WTC11 (cell line): Measurements from ENCODE around the gene ROS1. TPM values are rescaled to one million over a fixed set of nuclear protein-coding genes. Genes with fewer than 3 reads are reported as not detected.

ENCODE experiments used
- ATAC-seq: fragments of 200-7000 bp; cut with Tn5 transposase; 2 replicates; pipeline ENCODE4 v1.10.0; 2021; ENCODE audit warnings: mild to moderate bottlenecking, moderate library complexity
- Bru-seq: library from RNA; stranded (reverse); fragments of 400-500 nt; gene quantifications from one replicate; lab custom pipeline; 2021; lab: Mats Ljungman, UMichigan
- CTCF ChIA-PET: fragments of 300-600 bp; sonication (Branson Sonifier 250); formaldehyde crosslinking; loops from one replicate; lab custom pipeline; 2021; ENCODE audit warnings: antibody characterized with exemption; lab: Charles Lee
- POLR2A ChIA-PET: fragments of 350-600 bp; sonication (Branson Sonifier 250); formaldehyde crosslinking; loops from one replicate; lab custom pipeline; 2021; ENCODE audit warnings: antibody characterized with exemption; lab: Charles Lee
- DNase-seq: peaks from one replicate; pipeline ENCODE4 v3.0.0; 2021; ENCODE audit warnings: low spot score
- H3K27ac Mint-ChIP-seq: 2 replicates; pipeline ENCODE4 v1.8.0; 2021; ENCODE audit warnings: mixed read lengths
- H3K27me3 Mint-ChIP-seq: 2 replicates; pipeline ENCODE4 v1.8.0; 2021; ENCODE audit warnings: low read depth, mild to moderate bottlenecking, moderate library complexity, mixed read lengths
- H3K36me3 Mint-ChIP-seq: 2 replicates; pipeline ENCODE4 v1.8.0; 2021; ENCODE audit warnings: mixed read lengths
- H3K4me1 Mint-ChIP-seq: 2 replicates; pipeline ENCODE4 v1.8.0; 2022; ENCODE audit warnings: mixed read lengths
- H3K4me3 Mint-ChIP-seq: 2 replicates; pipeline ENCODE4 v1.8.0; 2021; ENCODE audit warnings: mild to moderate bottlenecking, moderate library complexity, mixed read lengths
- H3K9me3 Mint-ChIP-seq: 2 replicates; pipeline ENCODE4 v1.8.0; 2021; ENCODE audit warnings: mixed read lengths
- CBFB ChIP-seq: sonication (generic); formaldehyde crosslinking; IDR thresholded peaks from 2 replicates; pipeline ENCODE4 v1.8.1; 2022; ENCODE audit warnings: mild to moderate bottlenecking, low read depth, missing genetic modification reagents
- EMX1 ChIP-seq: fragments of 250-450 bp; sonication (Bioruptor Pico); IDR thresholded peaks from 2 replicates; pipeline ENCODE4 v1.8.0; 2021; ENCODE audit warnings: mild to moderate bottlenecking
- ESRRA ChIP-seq: sonication (generic); formaldehyde crosslinking; IDR thresholded peaks from 2 replicates; pipeline ENCODE4 v1.8.1; 2022; ENCODE audit warnings: mild to moderate bottlenecking, missing genetic modification reagents, borderline replicate concordance
- FOXJ3 ChIP-seq: sonication (generic); formaldehyde crosslinking; IDR thresholded peaks from 2 replicates; pipeline ENCODE4 v1.9.0; 2021; ENCODE audit warnings: missing genetic modification reagents, mild to moderate bottlenecking, borderline replicate concordance
- GABPB1 ChIP-seq: sonication (generic); formaldehyde crosslinking; IDR thresholded peaks from 2 replicates; pipeline ENCODE4 v1.8.1; 2023; ENCODE audit warnings: mild to moderate bottlenecking, missing genetic modification reagents
- MYBL2 ChIP-seq: sonication (generic); formaldehyde crosslinking; IDR thresholded peaks from 2 replicates; pipeline ENCODE4 v1.8.1; 2023; ENCODE audit warnings: mild to moderate bottlenecking, moderate library complexity, missing genetic modification reagents
- NFE2L1 ChIP-seq: sonication (generic); formaldehyde crosslinking; IDR thresholded peaks from 2 replicates; pipeline ENCODE4 v1.8.1; 2023; ENCODE audit warnings: missing genetic modification reagents
- TEAD1 ChIP-seq: sonication (generic); formaldehyde crosslinking; IDR thresholded peaks from 2 replicates; pipeline ENCODE4 v1.8.0; 2022; ENCODE audit warnings: mild to moderate bottlenecking, missing genetic modification reagents
- ZBTB21 ChIP-seq: sonication (generic); formaldehyde crosslinking; IDR thresholded peaks from 2 replicates; pipeline ENCODE4 v1.8.1; 2023; ENCODE audit warnings: mild to moderate bottlenecking, missing genetic modification reagents, borderline replicate concordance
- ZNF317 ChIP-seq: sonication (generic); formaldehyde crosslinking; IDR thresholded peaks from 2 replicates; pipeline ENCODE4 v1.8.1; 2023; ENCODE audit warnings: low read depth, mild to moderate bottlenecking, moderate library complexity, missing genetic modification reagents, borderline replicate concordance
- ZNF416 ChIP-seq: fragments of 250-450 bp; sonication (Bioruptor Pico); IDR thresholded peaks from 2 replicates; pipeline ENCODE4 v1.9.0; 2021; ENCODE audit warnings: mild to moderate bottlenecking, inconsistent platforms
- long read RNA-seq, 3 experiments: library from RNA in 1 of 3; library from capped mRNA in 1 of 3; library from polyadenylated mRNA in 1 of 3; unstranded in 2 of 3; stranded (forward) in 1 of 3; transcript quantifications; one replicate each; pipeline ENCODE4 v2.0.0, GENCODE V29; 2021
- total RNA-seq: library from RNA; stranded (reverse); gene quantifications from 3 replicates; pipeline ENCODE4 v1.2.3, GENCODE V29; 2021
- TF ChIP-seq, protein P1 (sequence below): sonication (generic); formaldehyde crosslinking; IDR thresholded peaks from 2 replicates; pipeline ENCODE4 v1.8.1; 2022; ENCODE audit warnings: low read depth, mild to moderate bottlenecking, moderate library complexity, missing genetic modification reagents, borderline replicate concordance
- TF ChIP-seq, protein P2 (sequence below): fragments of 250-450 bp; sonication (Bioruptor Pico); IDR thresholded peaks from 2 replicates; pipeline ENCODE4 v1.9.0; 2021; ENCODE audit warnings: mild to moderate bottlenecking, borderline replicate concordance
- TF ChIP-seq, protein P3 (sequence below): sonication (generic); formaldehyde crosslinking; IDR thresholded peaks from 2 replicates; pipeline ENCODE4 v1.8.0; 2022; ENCODE audit warnings: missing genetic modification reagents
- TF ChIP-seq, protein P4 (sequence below): sonication (generic); formaldehyde crosslinking; IDR thresholded peaks from 2 replicates; pipeline ENCODE4 v1.8.1; 2023; ENCODE audit warnings: mild to moderate bottlenecking, missing genetic modification reagents, borderline replicate concordance
- TF ChIP-seq, protein P5 (sequence below): fragments of 250-450 bp; sonication (Bioruptor Pico); IDR thresholded peaks from 2 replicates; pipeline ENCODE4 v1.9.0; 2021; ENCODE audit warnings: mild to moderate bottlenecking

ROS1 gene
- 0.02 to 0.05 TPM (median 0.05 TPM) in 3 replicates for total RNA-seq
- Bru-seq, nascent RNA, result not detected
- long read RNA-seq, experiment 1, result 0 reads
- long read RNA-seq, experiment 2, result 0 reads
- long read RNA-seq, experiment 3, result 0 reads

DNA sequence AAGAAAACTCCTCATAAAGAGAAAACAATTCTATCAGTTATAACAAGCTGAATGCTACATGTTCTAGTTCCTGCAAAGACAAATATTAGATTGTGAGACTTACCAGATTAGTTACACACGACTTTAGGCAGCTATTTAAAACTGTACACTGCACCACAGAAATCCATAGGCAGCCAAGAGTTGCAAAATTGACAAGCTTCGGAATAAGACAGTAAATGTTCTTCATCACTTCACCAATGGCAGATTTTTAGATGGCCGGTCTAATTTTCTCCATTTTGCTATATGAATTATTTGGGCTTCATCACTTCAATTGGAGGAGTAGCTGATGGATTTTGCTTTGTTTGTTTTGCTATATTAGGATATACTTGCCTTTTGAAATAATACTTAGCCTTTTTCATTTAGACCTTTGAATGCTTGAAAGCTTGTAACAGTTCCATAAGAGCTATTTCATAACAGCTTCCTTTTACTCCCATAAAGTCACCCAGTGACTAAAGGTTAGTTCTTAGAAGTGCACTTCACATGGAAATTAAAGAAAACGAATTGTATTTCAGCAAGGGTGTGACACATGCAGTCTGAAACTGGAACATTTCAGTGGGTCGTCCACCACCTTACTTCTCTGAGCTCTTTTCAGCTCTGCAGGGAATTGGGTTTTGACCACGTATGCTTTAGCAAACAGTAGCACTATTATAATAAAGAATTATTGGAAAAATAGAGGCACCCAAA lies at the start of gene ROS1:
ROS1 (minus strand) TSS at position 512 of the 723 bp plus-strand sequence; CDS start at position 226, 286 bp downstream.
- H3K27me3 Mint-ChIP-seq, result no peaks in the 10 kb centered on the region; the same call in 1 of the 2 replicates
- ChIA-PET POLR2A (interaction anchor here (0.5 kb wide), 1 partner anchor 70 kb away, joined by 4 read pairs; no protein-coding TSS in a partner anchor), CTCF (interaction anchor here (1.0 to 1.2 kb wide), 2 partner anchors 26 to 351 kb away, joined by 3 to 4 read pairs; no protein-coding TSS in a partner anchor)
- DNase-seq (no peak), ATAC-seq (no peak)
- H3K4me3 Mint-ChIP-seq, result no peak within 1 kb of the TSS
- TF ChIP-seq, protein P1, sequence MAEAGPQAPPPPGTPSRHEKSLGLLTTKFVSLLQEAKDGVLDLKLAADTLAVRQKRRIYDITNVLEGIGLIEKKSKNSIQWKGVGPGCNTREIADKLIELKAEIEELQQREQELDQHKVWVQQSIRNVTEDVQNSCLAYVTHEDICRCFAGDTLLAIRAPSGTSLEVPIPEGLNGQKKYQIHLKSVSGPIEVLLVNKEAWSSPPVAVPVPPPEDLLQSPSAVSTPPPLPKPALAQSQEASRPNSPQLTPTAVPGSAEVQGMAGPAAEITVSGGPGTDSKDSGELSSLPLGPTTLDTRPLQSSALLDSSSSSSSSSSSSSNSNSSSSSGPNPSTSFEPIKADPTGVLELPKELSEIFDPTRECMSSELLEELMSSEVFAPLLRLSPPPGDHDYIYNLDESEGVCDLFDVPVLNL, result no peak
- TF ChIP-seq, protein P2, sequence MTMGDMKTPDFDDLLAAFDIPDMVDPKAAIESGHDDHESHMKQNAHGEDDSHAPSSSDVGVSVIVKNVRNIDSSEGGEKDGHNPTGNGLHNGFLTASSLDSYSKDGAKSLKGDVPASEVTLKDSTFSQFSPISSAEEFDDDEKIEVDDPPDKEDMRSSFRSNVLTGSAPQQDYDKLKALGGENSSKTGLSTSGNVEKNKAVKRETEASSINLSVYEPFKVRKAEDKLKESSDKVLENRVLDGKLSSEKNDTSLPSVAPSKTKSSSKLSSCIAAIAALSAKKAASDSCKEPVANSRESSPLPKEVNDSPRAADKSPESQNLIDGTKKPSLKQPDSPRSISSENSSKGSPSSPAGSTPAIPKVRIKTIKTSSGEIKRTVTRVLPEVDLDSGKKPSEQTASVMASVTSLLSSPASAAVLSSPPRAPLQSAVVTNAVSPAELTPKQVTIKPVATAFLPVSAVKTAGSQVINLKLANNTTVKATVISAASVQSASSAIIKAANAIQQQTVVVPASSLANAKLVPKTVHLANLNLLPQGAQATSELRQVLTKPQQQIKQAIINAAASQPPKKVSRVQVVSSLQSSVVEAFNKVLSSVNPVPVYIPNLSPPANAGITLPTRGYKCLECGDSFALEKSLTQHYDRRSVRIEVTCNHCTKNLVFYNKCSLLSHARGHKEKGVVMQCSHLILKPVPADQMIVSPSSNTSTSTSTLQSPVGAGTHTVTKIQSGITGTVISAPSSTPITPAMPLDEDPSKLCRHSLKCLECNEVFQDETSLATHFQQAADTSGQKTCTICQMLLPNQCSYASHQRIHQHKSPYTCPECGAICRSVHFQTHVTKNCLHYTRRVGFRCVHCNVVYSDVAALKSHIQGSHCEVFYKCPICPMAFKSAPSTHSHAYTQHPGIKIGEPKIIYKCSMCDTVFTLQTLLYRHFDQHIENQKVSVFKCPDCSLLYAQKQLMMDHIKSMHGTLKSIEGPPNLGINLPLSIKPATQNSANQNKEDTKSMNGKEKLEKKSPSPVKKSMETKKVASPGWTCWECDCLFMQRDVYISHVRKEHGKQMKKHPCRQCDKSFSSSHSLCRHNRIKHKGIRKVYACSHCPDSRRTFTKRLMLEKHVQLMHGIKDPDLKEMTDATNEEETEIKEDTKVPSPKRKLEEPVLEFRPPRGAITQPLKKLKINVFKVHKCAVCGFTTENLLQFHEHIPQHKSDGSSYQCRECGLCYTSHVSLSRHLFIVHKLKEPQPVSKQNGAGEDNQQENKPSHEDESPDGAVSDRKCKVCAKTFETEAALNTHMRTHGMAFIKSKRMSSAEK (CRISPR knock-in tag), result no peak
- TF ChIP-seq FOXJ3, result no peak
- TF ChIP-seq ZNF416 (CRISPR knock-in tag), result no peak
- TF ChIP-seq MYBL2 (CRISPR knock-in tag), result no peak
- TF ChIP-seq, protein P3, sequence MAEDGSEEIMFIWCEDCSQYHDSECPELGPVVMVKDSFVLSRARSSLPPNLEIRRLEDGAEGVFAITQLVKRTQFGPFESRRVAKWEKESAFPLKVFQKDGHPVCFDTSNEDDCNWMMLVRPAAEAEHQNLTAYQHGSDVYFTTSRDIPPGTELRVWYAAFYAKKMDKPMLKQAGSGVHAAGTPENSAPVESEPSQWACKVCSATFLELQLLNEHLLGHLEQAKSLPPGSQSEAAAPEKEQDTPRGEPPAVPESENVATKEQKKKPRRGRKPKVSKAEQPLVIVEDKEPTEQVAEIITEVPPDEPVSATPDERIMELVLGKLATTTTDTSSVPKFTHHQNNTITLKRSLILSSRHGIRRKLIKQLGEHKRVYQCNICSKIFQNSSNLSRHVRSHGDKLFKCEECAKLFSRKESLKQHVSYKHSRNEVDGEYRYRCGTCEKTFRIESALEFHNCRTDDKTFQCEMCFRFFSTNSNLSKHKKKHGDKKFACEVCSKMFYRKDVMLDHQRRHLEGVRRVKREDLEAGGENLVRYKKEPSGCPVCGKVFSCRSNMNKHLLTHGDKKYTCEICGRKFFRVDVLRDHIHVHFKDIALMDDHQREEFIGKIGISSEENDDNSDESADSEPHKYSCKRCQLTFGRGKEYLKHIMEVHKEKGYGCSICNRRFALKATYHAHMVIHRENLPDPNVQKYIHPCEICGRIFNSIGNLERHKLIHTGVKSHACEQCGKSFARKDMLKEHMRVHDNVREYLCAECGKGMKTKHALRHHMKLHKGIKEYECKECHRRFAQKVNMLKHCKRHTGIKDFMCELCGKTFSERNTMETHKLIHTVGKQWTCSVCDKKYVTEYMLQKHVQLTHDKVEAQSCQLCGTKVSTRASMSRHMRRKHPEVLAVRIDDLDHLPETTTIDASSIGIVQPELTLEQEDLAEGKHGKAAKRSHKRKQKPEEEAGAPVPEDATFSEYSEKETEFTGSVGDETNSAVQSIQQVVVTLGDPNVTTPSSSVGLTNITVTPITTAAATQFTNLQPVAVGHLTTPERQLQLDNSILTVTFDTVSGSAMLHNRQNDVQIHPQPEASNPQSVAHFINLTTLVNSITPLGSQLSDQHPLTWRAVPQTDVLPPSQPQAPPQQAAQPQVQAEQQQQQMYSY, result no peak
- TF ChIP-seq TEAD1 (CRISPR knock-in tag), result no peak
- TF ChIP-seq, protein P4, sequence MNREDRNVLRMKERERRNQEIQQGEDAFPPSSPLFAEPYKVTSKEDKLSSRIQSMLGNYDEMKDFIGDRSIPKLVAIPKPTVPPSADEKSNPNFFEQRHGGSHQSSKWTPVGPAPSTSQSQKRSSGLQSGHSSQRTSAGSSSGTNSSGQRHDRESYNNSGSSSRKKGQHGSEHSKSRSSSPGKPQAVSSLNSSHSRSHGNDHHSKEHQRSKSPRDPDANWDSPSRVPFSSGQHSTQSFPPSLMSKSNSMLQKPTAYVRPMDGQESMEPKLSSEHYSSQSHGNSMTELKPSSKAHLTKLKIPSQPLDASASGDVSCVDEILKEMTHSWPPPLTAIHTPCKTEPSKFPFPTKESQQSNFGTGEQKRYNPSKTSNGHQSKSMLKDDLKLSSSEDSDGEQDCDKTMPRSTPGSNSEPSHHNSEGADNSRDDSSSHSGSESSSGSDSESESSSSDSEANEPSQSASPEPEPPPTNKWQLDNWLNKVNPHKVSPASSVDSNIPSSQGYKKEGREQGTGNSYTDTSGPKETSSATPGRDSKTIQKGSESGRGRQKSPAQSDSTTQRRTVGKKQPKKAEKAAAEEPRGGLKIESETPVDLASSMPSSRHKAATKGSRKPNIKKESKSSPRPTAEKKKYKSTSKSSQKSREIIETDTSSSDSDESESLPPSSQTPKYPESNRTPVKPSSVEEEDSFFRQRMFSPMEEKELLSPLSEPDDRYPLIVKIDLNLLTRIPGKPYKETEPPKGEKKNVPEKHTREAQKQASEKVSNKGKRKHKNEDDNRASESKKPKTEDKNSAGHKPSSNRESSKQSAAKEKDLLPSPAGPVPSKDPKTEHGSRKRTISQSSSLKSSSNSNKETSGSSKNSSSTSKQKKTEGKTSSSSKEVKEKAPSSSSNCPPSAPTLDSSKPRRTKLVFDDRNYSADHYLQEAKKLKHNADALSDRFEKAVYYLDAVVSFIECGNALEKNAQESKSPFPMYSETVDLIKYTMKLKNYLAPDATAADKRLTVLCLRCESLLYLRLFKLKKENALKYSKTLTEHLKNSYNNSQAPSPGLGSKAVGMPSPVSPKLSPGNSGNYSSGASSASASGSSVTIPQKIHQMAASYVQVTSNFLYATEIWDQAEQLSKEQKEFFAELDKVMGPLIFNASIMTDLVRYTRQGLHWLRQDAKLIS (CRISPR knock-in tag), result no peak
- TF ChIP-seq ZNF317, result no peak
- no peak for TF ChIP-seq GABPB1 (CRISPR knock-in tag)
- TF ChIP-seq NFE2L1 (CRISPR knock-in tag), result no peak
- TF ChIP-seq, protein P5, sequence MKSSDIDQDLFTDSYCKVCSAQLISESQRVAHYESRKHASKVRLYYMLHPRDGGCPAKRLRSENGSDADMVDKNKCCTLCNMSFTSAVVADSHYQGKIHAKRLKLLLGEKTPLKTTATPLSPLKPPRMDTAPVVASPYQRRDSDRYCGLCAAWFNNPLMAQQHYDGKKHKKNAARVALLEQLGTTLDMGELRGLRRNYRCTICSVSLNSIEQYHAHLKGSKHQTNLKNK, result no peak
- TF ChIP-seq EMX1 (CRISPR knock-in tag), result no peak
- no peak for TF ChIP-seq CBFB (CRISPR knock-in tag)
- TF ChIP-seq ESRRA (CRISPR knock-in tag), result no peak
- no peak for TF ChIP-seq ZBTB21 (CRISPR knock-in tag)
- no peak within 1 kb of the TSS for H3K27ac Mint-ChIP-seq
- H3K9me3 Mint-ChIP-seq, result no peaks in the 10 kb centered on the region
- no peaks in the 10 kb centered on the region for H3K4me1 Mint-ChIP-seq
- no peaks in the 10 kb centered on the region for H3K36me3 Mint-ChIP-seq
